PC-9 (cell line): ENCODE results near the gene SLC26A2.

ENCODE experiments used
- CTCF ChIP-seq: fragments of 200-600 bp; sonication (generic); conservative IDR thresholded peaks from 2 replicates; pipeline ENCODE4 v1.6.1; 2017; ENCODE audit warnings: mixed run types, antibody characterized with exemption, mild to moderate bottlenecking, moderate library complexity
- EZH2 ChIP-seq: fragments of 200-600 bp; sonication (generic); IDR thresholded peaks from 2 replicates; pipeline ENCODE4 v1.8.0; 2017; ENCODE audit warnings: antibody characterized with exemption, low read depth

DNA sequence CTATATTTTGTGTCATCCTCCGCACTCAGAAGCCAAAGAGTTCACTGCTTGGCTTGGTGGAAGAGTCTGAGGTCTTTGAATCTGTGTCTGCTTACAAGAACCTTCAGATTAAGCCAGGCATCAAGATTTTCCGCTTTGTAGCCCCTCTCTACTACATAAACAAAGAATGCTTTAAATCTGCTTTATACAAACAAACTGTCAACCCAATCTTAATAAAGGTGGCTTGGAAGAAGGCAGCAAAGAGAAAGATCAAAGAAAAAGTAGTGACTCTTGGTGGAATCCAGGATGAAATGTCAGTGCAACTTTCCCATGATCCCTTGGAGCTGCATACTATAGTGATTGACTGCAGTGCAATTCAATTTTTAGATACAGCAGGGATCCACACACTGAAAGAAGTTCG lies 20.6 kb downstream of the SLC26A2 start:
- TF ChIP-seq CTCF (no peak), EZH2 (no peak)
